Astrocyte of the spinal cord (primary cell): ENCODE results near the gene COL16A1.

Experiments used
- DNase-seq: peaks from one replicate; pipeline ENCODE4 v3.0.0; 2011; ENCODE audit warnings: low read depth, low spot score
- H3K4me3 ChIP-seq: 2 replicates; pipeline ENCODE4 v1.5.1; 2011; ENCODE audit warnings: low read depth, mild to moderate bottlenecking, low read length, moderate library complexity
- in situ Hi-C: cut with HindIII; loops from 2 replicates; pipeline ENCODE4 v1.10.0; 2017; ENCODE audit warnings: low sequenced_read_pairs
- TF ChIP-seq, protein P1 (sequence below): IDR thresholded peaks from 2 replicates; pipeline ENCODE4 v1.5.1; 2012; ENCODE audit warnings: low read depth, mild to moderate bottlenecking, low read length, inconsistent platforms

The COL16A1 gene

GRCh38 chr1:31694964-31695313, 8.9 kb downstream of the COL16A1 start:
- no peak for DNase-seq
- in situ Hi-C loops = no loop called here
- TF ChIP-seq, protein P1, sequence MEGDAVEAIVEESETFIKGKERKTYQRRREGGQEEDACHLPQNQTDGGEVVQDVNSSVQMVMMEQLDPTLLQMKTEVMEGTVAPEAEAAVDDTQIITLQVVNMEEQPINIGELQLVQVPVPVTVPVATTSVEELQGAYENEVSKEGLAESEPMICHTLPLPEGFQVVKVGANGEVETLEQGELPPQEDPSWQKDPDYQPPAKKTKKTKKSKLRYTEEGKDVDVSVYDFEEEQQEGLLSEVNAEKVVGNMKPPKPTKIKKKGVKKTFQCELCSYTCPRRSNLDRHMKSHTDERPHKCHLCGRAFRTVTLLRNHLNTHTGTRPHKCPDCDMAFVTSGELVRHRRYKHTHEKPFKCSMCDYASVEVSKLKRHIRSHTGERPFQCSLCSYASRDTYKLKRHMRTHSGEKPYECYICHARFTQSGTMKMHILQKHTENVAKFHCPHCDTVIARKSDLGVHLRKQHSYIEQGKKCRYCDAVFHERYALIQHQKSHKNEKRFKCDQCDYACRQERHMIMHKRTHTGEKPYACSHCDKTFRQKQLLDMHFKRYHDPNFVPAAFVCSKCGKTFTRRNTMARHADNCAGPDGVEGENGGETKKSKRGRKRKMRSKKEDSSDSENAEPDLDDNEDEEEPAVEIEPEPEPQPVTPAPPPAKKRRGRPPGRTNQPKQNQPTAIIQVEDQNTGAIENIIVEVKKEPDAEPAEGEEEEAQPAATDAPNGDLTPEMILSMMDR = no peak

DNA sequence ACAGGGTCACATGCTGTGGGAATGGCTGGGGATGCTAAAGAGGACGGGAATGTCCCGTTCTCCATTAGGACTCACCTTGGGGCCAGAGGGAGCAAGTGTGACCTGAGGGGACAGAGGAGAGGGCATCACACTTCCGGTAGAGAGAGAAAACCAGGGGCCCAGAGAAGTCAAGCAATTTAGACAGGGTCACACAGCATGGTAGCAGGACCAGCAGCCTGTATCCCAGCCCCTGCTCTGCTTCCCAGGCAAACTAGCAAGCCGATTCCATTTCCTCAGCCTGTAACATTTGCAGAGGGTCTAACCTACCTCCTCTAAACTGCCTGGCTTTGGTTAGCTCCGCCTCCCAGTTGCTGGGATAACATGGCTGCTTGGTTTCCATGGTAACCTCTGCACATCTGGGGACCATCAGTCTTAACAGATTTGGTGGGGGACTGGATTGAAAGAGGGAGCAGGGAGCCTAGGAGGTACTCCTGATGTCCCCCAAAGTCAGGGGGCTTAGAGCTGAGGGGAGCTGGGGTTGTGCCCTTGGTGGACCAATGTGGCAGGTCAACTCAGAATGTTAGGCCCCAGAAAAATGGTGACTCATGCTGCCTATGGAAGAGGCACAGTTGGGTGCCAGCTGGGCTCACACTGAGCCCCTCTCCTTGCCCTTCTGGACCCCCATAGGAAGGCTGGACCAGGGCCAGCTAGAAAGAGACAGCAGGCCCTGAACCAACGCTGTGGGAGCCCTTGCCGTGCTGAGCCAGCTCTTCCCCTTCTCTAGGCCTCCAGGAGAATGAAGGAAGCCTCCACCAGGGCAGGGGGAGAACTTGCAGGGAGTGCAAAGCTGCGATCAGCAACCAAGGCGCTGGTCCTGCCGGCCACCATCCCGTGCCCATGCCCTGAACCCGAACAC, 9.5 kb downstream of the COL16A1 start:
- in situ Hi-C loops = no loop called here
- no peak overlapping the region for H3K4me3 ChIP-seq
- TF ChIP-seq, protein P1 = no peak

More at GRCh38 chr1:31694964-31695313, 8.9 kb downstream of the COL16A1 start:
- H3K4me3 ChIP-seq = no peak overlapping the region

GRCh38 chr1:31693231-31693630, 10.6 kb downstream of the COL16A1 start:
- DNase-seq = no peak
- TF ChIP-seq, protein P1 = no peak
- in situ Hi-C loops = no loop called here
- H3K4me3 ChIP-seq = no peak overlapping the region

More for the DNA sequence above, 9.5 kb downstream of the COL16A1 start:
- DNase-seq = no peak

GRCh38 chr1:31691951-31692350, 11.9 kb downstream of the COL16A1 start:
- in situ Hi-C loops = no loop called here
- H3K4me3 ChIP-seq = no peak overlapping the region
- DNase-seq = no peak
- TF ChIP-seq, protein P1 = no peak

GRCh38 chr1:31691446-31691845, 12.4 kb downstream of the COL16A1 start:
- in situ Hi-C loops = no loop called here
- no peak overlapping the region for H3K4me3 ChIP-seq
- no peak for DNase-seq
- TF ChIP-seq, protein P1 = no peak

DNA sequence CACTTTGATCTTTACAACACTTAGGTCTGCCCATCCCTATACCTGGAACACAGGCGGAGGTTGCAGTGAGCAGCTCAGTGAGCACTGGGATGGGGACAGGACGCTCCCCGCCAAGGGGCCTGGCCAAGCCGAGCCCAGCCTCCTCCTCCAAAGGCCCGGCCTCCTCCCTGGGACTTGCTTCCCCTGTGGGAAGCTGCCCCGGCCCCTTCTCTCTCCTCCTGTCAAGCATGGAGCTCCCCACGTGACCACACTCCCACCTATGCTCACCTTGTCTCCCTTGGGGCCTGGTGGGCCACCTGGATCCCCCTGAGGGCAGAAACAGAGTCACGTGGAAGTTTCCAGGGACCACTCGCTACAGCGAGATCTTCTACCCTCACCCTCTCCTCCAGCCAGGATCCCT, 12.9 kb downstream of the COL16A1 start:
- no peak for DNase-seq
- in situ Hi-C loops = no loop called here
- TF ChIP-seq, protein P1 = no peak
- H3K4me3 ChIP-seq = no peak overlapping the region
